HG02642 (cell line): Measurements from ENCODE around the gene HLA-C.
"Not testable (repeated sequence)": the region's sequence is repeated elsewhere in the genome, so short reads cannot be mapped to it uniquely, and the experiment has no call there.

Source experiments
- ATAC-seq: cut with Tn5 transposase; IDR thresholded peaks from one replicate; pipeline ENCODE4 v1.9.1; 2021; ENCODE audit warnings: mild to moderate bottlenecking; ENCODE audit not compliant: unreplicated experiment, poor library complexity

The HLA-C gene

GRCh38 chr6:31271641-31272357 lies at the start of gene HLA-C:
Gene HLA-C, minus strand, starts transcription at chr6:31272092. Its CDS starts 21 bp downstream, at chr6:31272071.
- ATAC-seq = peak; percentile 88

- no peak for ATAC-seq
Observed at GRCh38 chr6:31321005-31321707, 49.3 kb upstream of the HLA-C start.

GRCh38 chr6:31317036-31317435 lies 45.1 kb upstream of the HLA-C start:
- ATAC-seq = no peak

GRCh38 chr6:31309641-31310040 lies 37.7 kb upstream of the HLA-C start:
- ATAC-seq = no peak

GRCh38 chr6:31308845-31309175 lies 36.9 kb upstream of the HLA-C start:
- ATAC-seq = no peak

GRCh38 chr6:31308050-31308844 lies 36.4 kb upstream of the HLA-C start:
- ATAC-seq = no peak

GRCh38 chr6:31307669-31308049 lies 35.8 kb upstream of the HLA-C start:
- no peak for ATAC-seq

- ATAC-seq = no peak
Observed at GRCh38 chr6:31305703-31306219, 33.9 kb upstream of the HLA-C start.

GRCh38 chr6:31304683-31305082 lies 32.8 kb upstream of the HLA-C start:
- no peak for ATAC-seq

GRCh38 chr6:31300797-31301196 lies 28.9 kb upstream of the HLA-C start:
- ATAC-seq = no peak

- ATAC-seq = no peak
Observed at GRCh38 chr6:31299947-31300346, 28.1 kb upstream of the HLA-C start.

- ATAC-seq = no peak
Observed at GRCh38 chr6:31299511-31299910, 27.6 kb upstream of the HLA-C start.

GRCh38 chr6:31294056-31294455 lies 22.2 kb upstream of the HLA-C start:
- ATAC-seq = no peak

- ATAC-seq = no peak
Observed at GRCh38 chr6:31293343-31293742, 21.5 kb upstream of the HLA-C start.

- no peak for ATAC-seq
Observed at GRCh38 chr6:31289788-31290187, 17.9 kb upstream of the HLA-C start.

GRCh38 chr6:31287619-31288018 lies 15.7 kb upstream of the HLA-C start:
- ATAC-seq = no peak

GRCh38 chr6:31285982-31286381 lies 14.1 kb upstream of the HLA-C start:
- ATAC-seq = no peak

- no peak for ATAC-seq
Observed at GRCh38 chr6:31285486-31285885, 13.6 kb upstream of the HLA-C start.

GRCh38 chr6:31279647-31280046 lies 7.8 kb upstream of the HLA-C start:
- ATAC-seq = not testable (repeated sequence)

GRCh38 chr6:31272836-31273626 lies 1.1 kb upstream of the HLA-C start:
- ATAC-seq = no peak
